GM12872 (cell line): ENCODE results near the gene BLOC1S5.

ENCODE experiments used
- TF ChIP-seq, protein P1 (sequence below): IDR thresholded peaks from 3 replicates; pipeline ENCODE4 v1.5.1; 2011; ENCODE audit warnings: low read depth, mild to moderate bottlenecking, low read length, moderate library complexity; ENCODE audit not compliant: insufficient read depth

Gene BLOC1S5, protein sequence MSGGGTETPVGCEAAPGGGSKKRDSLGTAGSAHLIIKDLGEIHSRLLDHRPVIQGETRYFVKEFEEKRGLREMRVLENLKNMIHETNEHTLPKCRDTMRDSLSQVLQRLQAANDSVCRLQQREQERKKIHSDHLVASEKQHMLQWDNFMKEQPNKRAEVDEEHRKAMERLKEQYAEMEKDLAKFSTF

DNA sequence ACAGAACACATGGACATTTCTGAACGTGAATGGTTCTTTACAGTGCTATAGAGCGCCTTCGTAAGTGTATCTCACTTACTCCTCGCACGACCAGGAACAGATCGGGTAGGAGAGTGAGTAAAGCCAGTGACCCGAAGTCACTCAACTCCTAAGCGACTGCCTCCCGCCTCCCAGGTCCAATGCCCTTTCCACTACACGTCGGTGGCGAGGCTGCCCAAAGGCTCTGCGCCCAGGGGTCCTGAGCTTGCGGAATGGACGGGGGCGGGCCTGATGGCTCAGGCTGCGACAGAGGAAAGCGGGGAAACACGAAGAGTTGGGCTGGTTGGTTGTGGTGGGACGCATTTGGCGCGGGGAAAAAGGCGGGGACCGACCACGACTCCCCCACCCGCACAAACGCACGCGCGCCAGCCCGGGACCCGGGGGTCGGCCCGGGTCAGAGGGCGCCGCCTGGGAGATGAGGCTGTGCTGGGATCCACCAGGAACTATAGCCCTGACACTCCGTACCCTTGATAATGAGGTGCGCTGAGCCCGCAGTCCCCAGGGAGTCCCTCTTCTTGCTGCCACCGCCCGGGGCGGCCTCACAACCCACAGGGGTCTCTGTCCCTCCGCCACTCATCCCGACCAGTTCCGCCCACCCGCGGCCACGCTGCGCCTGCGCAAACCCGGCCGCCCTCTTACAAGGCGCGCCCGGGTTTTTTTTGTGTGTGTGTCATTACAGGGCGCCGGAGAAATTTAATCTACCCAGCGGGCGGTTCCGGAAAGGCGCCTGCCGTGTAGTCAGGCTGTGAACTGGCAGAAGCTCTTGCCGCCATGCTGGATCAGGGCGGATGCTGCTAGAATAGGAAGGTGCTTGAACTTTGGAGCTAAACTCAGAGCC, at the start of gene BLOC1S5:
TSS of gene BLOC1S5 (minus strand) at position 629 of the 877 bp plus-strand sequence. CDS start at position 616, 13 bp downstream.
- TF ChIP-seq, protein P1, sequence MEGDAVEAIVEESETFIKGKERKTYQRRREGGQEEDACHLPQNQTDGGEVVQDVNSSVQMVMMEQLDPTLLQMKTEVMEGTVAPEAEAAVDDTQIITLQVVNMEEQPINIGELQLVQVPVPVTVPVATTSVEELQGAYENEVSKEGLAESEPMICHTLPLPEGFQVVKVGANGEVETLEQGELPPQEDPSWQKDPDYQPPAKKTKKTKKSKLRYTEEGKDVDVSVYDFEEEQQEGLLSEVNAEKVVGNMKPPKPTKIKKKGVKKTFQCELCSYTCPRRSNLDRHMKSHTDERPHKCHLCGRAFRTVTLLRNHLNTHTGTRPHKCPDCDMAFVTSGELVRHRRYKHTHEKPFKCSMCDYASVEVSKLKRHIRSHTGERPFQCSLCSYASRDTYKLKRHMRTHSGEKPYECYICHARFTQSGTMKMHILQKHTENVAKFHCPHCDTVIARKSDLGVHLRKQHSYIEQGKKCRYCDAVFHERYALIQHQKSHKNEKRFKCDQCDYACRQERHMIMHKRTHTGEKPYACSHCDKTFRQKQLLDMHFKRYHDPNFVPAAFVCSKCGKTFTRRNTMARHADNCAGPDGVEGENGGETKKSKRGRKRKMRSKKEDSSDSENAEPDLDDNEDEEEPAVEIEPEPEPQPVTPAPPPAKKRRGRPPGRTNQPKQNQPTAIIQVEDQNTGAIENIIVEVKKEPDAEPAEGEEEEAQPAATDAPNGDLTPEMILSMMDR: no peak

DNA sequence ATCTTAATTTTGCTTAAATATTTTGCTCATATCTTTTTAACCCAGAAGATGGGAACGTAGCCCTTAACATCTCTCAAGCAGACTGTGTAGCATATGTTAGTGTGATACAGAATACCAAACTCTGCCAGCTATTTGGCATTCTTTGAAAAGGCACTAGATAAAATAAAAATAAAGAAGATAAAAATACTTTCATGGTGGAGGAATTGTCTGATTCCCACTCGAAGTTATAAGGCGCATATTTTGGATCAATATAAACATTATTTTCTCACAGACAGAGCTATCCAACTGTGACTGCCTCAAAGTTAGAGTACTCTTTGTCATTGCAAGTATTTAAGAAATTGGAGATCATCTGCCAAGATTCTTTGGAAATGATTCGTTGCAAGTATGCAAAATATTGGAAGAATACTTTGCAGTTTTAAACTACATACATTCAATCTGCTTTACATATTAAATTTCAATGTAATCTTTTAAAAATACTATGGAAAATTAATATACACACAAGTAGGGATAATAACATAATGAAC, 49.0 kb upstream of the BLOC1S5 start:
- TF ChIP-seq, protein P1: no peak

DNA sequence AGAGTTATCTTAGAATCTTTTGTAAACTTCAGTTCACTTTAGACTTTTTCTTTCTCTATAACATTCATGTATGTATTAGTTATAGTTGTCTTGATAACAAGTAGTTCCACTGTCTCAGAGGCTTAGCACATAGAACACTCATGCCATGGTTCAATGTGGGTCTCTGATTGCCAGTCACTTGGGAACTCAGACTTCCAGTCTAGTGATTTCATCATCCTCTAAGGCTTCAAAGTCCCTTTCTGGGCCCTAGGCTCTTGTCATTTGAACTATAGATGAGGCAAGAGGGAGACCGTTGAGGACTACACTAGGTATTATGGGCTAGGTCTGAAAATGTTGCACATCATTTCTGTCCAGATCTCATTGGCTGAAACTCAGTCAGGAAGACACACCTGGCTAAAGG, 46.5 kb upstream of the BLOC1S5 start:
- TF ChIP-seq, protein P1: no peak

DNA sequence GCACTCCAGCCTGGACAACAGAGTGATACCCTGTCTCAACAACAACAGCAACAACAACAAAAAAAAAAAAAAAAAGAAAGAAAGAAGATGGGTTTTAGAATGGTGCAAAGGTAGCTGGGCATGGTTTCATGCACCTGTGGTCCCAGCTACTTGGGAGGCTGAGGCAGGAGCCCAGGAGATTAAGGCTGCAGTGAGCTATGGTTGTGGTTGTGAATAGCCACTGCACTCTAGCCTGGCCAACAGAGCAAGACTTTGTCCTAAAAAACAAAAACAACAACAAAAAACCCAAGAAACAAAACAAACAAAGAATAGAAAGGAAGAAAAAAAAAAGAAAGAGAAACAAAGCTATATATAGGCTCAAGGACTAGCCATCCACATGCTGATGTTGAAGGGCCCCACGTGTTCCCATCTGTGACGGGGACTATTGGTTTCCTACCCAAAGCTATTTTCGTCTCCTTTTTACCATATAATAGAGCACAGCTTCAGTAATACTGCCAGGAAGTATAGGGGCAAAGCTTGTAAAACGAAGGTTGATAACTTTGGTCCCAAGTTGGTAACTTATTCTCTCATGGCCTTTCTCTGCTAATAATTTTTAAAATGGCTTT, 46.0 kb upstream of the BLOC1S5 start:
- TF ChIP-seq, protein P1: no peak

DNA sequence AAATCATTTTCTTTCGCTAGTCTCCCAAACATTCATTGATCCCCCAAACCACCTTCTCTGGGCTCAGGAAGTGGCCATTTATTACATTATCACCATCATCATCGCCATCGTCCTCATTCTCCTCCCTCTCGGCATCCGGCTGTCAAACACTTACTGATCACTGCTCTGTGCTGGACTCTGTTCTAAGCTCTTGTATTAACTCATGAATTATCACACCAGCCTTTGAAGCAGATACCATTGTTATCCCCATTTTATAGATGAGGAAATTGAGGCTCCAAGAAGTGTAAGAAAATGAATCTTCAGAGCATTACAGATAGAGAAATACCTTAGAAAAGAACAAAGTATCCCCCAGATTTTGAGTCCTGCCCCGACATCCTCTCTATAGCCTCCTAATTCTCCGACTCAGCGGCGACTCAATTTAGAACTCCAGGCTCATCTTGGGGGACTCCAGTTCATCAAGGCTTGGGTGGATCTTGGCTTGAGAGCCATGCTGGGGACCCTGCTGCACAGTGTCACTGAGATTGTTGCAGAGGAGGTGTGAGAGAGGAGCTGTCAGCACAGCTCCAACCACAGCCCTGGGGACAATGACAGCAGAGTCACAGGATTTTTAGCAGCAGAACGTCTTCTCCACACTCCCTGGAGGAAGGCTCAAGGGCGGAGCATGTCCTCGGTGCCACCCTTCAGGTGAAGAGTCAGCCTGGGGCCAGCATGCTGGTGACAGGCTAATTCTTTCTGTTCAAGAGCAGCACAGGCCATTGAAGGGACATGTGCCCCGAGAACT, 44.8 kb upstream of the BLOC1S5 start:
- TF ChIP-seq, protein P1: no peak

DNA sequence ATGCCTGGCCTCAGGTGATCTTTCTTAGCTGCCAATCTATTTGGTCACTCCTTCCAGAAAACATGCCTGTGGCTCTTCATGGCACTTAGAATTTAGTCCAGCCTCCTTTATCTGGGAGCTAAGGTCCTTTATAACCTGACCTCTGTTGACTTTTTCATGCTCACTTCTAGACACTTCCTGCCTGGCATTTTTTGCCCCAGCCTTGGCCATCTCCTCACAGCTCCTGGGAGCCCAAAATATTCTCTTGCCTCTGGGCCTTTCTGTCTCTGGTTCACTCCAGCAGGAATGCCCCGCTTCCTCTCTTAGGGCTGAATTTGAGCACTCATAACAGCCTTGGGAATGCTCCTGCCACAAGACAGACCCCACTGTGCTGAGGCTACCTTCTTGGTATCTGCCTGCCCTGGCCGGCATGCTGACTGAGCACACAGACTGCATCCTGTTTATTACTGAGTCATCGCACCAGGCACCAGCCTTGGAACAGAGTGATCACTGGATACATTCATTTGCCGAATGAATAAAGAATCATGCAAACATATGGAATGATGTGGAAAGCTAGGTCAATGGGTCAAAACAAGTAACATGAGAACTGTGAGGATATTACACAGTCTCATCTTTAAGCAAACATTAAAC, 44.0 kb upstream of the BLOC1S5 start:
- TF ChIP-seq, protein P1: no peak
